NCI-H146 treated with DMSO at 0.1 percent for 48 hours (cell line): ENCODE data around the gene SHPK.

ENCODE experiments used
- DNase-seq: peaks from one replicate; lab custom pipeline; 2025; ENCODE audit not compliant: unreplicated experiment; lab: John Stamatoyannopoulos, UW

SHPK gene

DNA sequence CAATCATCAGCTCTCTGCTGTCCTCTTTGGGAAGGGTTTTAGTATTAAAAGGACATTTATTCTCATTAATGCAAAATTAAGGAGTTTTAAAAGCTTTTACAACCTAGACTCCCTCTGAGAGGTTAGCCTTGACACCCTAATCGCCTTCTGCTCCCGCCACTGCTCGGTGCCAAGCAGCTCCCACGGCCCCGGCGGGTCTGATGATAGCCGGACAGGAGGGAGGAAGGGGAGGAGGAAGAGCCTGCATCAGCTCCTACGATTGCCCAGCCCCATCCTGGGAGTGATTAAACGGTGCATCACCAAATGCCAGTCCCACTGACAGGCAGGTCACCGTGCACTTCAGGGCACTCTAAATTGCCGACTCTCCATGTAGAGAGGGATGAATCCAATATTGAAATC is 8.3 kb downstream of the SHPK start:
- no peak for DNase-seq

DNA sequence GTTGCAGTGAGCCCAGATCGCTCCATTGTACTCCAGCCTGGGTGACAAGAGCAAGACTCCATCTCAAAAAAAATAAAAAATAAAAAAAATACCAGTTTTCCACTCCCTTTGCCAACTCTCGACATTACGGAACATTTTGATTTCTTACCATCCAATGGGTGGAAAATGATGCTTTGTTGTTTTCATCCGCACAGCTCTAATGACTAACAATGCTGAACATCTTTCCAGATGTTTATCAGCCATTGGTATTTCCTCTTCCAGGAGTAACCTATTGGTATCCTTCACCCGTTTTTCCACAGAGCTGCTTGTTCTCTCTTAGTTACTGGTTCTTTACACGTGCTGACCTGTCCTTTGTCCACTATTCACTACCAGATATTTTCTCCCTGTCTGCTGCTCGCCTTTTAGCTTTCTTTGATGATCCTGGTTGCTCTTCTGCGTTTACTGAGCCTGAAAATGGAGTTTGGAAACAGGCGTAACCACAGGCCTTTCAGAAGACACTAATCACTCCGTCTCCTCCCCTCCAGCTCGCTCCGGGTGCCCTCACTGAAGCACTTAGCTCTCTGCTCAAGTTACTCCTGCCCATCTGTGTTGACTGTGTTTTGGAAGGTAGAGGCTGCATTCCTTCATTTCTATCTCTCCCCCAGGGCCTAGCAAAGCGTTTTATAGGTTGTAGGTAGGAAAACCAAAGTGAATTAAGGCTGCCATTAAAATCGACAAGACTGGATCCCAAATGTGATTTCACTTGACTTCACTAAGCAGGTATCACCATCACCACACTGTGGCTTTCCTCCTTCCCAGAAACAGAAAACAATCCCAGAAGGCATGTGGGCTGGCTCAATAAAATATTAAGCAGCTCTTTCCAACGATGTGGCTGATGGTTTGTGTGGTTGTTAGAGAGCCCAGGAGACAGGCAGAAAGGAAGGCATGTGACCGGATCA is 8.9 kb downstream of the SHPK start:
- DNase-seq, result no peak

DNA sequence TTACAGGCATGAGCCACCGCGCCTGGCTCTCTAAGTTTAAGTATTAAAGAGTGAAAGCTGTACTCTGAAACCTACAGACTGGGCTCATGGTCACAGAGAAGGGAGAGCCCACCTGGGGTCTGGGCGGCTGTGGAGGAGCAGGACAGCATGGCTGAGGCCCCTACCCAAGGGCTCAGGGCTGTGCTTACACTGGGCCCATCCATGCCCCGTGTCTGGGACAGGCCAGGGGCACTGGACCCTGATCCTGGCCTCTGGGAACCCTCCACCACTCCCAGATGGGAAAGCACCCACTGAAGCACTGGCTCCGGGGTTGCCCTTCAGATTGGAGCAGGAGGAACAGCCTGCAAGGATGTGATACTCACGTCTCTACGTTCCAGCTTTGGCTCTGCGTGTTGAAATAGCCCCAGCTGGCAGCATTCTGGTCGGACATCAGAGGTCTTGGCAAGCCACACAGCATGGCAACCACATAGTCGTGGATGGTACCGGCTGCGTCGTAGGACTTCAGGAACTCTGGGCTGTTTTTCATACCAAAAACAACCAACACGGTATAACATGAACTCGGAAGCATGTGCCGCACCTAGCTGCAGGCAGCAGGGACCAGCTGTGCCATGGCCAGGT is 13.0 kb downstream of the SHPK start:
- DNase-seq, result no peak

DNA sequence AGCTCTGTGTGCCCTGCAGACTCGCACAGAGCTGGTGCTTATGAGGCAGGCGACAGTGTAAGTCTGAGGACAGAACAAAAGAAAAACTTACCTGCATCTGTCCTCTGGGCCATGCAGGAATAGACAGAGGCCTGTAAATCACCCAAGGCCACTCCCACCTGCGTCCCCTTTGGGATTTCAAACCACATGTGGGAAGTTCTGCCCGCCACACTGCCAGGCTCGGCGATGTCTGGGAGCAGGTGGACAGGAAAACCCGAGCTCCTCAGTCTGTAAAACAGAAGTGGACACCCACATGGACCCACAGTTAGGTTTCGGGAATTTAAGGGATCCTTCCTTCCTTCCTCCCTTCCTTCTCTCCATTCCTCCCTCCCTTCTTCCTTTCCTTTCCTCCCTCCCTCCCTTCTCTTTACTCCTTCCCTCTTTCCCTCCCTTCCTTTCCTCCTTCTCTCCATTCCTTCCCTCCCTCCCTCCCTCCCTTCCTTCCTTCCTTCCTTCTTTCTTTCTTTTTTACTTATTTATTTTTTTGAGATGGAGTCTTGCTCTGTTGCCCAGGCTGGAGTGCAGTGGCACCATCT is 14.8 kb downstream of the SHPK start:
- DNase-seq, result no peak

GRCh38 chr17:3615160-3615870 is 20.7 kb downstream of the SHPK start:
- no peak for DNase-seq

- no peak for DNase-seq
Measured at GRCh38 chr17:3613124-3613523, 22.9 kb downstream of the SHPK start.

GRCh38 chr17:3610523-3610922 is 25.5 kb downstream of the SHPK start:
- no peak for DNase-seq

- DNase-seq, result no peak
Measured at GRCh38 chr17:3609689-3610088, 26.4 kb downstream of the SHPK start.

DNA sequence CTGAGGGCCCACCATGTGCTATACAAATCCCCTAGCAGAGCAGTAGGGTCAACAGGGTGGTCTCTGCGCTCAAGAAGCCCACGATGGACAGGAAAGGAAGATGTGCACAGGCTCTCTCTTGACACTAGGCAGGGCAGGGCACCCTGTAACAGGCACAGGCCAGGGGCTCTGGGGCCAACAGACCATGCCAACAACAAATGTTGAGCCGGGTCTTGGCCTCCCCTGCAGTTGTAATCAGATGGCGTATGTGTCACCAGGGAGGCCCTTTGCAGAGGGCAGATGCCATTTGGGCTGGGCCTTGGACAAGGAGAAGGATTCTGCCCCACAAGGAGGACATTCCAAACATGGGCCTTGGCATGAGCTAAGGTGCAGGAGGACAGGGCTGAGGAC is 32.2 kb downstream of the SHPK start:
- no peak for DNase-seq

- DNase-seq, result no peak
Measured at GRCh38 chr17:3603119-3603869, 32.8 kb downstream of the SHPK start.

GRCh38 chr17:3602499-3602898 is 33.6 kb downstream of the SHPK start:
- no peak for DNase-seq

DNA sequence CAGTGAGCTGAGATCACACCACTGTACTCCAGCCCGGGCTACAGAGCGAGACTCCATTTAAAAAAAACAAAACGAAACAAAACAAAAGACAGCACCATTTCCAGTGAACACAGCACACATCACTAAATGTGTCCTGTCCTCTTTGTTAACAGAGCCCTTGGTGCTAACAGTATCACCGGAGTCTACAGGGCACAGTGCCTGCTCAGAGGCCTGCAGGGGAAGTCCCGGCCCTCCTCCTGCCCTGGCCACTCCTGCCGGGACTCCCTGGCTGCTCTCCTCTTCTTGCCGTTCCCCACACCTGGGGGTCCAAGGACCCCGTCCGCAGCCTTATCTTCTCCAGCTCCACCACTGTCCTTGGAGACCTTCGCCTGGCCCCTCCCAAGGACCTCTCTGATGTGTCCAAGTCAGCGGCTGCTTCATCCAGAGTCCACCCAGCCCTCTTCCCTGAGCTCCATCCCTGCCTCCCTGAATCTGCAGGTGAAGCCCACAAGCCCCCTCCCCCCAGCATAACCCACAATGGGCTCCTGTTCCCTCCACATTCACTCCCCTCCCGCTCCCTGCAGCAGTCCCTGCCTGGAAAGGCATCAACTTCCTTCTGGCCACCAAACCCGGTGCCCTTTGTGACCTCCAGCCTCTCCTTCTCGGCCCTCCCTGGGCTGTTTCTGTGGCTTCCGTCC is 35.4 kb downstream of the SHPK start:
- no peak for DNase-seq

DNA sequence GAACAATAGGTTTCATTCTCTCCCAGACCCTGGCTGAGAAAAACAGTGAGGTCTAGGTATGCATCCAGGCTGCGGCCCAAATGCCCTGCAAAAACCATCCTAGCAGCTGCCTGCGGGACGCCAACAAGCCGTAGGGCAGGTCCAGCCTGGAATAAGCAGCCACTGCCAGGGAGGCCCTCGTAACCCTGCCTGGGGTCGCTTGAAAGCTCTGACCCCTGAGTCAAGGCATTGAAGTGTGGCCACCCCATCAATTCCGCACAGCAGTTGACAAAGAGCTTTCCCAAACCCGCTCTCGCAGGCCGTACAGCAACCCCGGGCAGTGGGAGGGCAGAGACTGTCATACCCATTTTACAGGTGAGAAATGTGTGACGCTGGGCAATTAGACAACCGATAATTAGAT is 38.0 kb downstream of the SHPK start:
- DNase-seq, result no peak

GRCh38 chr17:3596804-3597464 is 39.1 kb downstream of the SHPK start:
- no peak for DNase-seq

DNA sequence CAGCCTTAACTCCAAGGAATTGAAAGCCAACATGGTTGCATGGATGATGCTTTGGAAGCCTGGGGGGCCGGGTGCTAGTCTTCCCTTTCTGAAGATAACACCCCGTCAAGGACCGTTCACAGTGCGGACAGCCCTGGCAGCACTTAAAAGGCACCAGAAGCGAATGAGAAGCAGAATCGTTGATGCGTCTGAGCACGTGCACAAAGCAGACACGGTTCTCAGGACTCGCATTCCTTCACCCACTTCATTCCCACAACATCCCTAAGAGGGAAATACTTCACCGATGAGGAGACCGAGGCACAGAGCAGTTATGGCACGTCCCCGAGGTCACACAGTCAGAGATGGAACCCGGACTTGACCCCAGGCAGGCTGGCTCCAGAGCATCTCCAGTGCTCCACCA is 41.1 kb downstream of the SHPK start:
- DNase-seq, result no peak

- no peak for DNase-seq
Measured at GRCh38 chr17:3594051-3594800, 41.8 kb downstream of the SHPK start.

- no peak for DNase-seq
Measured at GRCh38 chr17:3593384-3593783, 42.7 kb downstream of the SHPK start.

GRCh38 chr17:3592216-3592860 is 43.7 kb downstream of the SHPK start:
- DNase-seq, result no peak

DNA sequence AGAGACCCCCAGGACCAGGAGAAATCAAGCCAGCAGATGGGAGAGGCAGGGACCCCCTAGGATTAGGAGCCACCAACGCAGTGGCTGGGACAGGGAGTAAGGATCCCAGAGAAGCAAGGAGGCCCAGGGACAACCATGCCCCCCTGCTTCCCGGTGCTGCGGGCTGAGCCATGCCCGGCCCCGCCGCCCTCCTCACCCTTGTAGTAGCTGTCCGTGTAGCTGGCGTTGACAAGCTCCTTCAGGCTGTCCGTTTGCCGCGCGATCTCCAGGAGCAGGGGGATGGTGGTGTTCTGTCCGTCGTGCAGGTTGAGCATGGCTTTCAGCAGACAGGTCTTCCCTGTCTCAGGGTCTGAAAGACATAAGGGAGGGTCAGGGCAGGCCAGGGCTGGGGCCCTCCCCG is 45.3 kb downstream of the SHPK start:
- DNase-seq, result no peak
